ENCODE measurements around the gene DHX57.

DNA sequence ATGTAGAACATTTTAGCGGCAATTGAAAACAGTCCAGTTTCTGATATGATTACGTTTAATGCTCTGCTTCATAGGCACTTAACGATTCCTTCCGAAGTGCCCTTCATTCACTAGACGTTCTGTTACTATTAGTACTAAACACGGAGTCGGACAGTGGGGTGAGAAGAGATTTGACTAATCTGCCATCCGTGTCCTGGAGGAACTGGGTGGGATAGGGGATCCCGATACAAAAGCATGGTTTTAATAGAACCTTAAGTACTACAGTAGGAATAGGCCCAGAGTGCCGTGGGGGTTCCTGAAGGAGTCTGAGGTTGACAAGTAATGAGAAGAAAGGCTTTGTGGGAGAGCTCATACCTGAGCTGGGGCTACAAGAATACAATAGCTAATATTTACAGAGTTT, 673 bp upstream of the DHX57 start:
- TF ChIP-seq POLR2AphosphoS5 (IDR thresholded peaks at IDR 0.05; ENCODE audit: low read depth, low read length) = no peak
- TF ChIP-seq TAF1 (IDR thresholded peaks at IDR 0.05; ENCODE audit: borderline replicate concordance, insufficient read depth, low read length) = no peak
- no peak for TF ChIP-seq FOXP2 (optimal IDR thresholded peaks at IDR 0.05; ENCODE audit: borderline replicate concordance, extremely low read depth, extremely low read length, insufficient read depth)
